Activated CD4-positive, alpha-beta T cell treated with anti-CD3 and anti-CD28 coated beads, Interleukin-10, Interleukin-2, amounts not matched to agents 100 ng/mL and 50 ng/mL, durations not matched to agents 16 hours and 8 hours (primary cell): ENCODE data around the gene THOC6.

Experiments used
- DNase-seq: peaks from one replicate; pipeline ENCODE4 v3.0.0-alpha.2; 2020

THOC6 gene

DNA sequence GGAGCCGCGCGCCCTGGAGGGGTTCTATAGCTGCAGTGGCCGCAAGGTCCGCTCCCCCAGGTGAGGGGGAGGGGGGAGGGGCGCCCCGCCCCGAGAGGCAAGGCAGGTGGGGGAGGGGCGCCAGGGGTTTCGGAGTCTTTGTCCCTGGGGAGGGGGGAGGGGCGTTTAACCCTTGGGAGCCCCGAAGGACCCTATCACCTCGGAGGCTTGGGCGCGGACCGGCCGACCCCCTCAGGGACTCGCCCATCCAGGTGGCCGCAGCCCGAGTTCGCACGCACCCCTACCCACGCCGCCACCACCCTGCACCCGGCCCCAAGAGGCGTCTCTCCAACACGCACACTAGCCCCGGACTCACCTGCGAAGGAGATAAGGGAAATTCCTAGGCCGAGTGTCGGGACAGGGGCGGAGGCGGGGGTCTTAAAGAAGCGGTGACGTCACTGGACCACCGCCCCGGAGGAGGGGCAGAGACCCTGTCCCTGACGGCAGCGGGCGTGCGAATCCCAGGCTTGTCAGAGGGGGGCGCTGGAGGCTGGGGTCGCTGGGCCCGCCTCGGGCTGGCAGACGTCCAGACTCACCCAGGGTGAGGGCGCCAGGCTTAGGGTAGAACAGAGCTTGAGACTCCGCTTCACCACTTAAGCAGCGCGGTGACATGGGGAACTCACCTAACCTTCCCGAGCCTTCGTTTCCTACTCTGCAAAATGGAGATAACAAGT lies 5.9 kb upstream of the THOC6 start, which contains the start of gene CLDN6:
Gene CLDN6 (minus strand): TSS at position 390 of the 713 bp plus-strand sequence. CDS start 2,162 bp downstream, outside the sequence.
- DNase-seq: peak; percentile 45

DNA sequence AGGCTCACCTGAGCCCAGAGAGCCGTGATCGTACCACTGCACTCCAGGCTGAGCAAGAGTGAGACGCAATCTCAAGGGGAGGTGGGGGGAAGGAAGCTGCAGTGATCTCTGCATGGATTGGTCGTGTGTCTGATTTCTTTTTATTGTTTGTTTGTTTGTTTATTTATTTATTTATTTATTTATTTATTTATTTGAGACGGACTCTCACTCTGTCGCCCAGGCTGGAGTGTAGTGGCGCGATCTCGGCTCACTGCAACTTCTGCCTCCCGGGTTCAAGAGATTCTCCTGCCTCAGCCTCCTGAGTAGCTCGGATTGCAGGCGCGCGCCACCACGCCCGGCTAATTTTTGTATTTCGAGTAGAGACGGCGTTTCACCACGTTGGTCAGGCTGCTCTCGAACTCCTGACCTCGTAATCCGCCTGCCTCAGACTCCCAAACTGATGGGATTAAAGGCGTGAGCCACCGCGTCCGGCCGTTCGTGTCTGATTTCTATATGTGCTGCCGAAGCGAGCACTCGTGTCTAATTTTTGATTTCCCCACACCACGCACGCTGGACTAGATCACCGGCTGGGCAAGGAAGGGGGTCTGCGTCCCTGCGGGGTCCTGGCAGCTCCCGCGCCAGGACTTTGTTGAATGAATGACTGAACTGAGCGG lies 4.1 kb upstream of the THOC6 start:
- no peak for DNase-seq

DNA sequence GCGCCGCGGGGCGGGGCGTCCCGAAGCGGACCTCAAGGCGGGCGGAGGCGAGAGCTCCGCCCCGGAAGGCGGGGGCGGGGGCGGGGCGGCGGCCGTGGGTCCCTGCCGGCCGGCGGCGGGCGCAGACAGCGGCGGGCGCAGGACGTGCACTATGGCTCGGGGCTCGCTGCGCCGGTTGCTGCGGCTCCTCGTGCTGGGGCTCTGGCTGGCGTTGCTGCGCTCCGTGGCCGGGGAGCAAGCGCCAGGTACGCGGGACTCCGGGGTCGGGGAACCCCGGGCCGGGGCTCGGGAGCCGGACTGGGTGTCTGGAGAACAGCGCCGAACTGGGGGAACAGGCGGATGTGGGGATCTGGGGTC lies 3.6 kb upstream of the THOC6 start, which contains the start of gene TNFRSF12A:
Gene TNFRSF12A (plus strand): TSS at position 122 of the 357 bp plus-strand sequence. CDS start 30 bp downstream, at position 152.
- peak; percentile 84 for DNase-seq

DNA sequence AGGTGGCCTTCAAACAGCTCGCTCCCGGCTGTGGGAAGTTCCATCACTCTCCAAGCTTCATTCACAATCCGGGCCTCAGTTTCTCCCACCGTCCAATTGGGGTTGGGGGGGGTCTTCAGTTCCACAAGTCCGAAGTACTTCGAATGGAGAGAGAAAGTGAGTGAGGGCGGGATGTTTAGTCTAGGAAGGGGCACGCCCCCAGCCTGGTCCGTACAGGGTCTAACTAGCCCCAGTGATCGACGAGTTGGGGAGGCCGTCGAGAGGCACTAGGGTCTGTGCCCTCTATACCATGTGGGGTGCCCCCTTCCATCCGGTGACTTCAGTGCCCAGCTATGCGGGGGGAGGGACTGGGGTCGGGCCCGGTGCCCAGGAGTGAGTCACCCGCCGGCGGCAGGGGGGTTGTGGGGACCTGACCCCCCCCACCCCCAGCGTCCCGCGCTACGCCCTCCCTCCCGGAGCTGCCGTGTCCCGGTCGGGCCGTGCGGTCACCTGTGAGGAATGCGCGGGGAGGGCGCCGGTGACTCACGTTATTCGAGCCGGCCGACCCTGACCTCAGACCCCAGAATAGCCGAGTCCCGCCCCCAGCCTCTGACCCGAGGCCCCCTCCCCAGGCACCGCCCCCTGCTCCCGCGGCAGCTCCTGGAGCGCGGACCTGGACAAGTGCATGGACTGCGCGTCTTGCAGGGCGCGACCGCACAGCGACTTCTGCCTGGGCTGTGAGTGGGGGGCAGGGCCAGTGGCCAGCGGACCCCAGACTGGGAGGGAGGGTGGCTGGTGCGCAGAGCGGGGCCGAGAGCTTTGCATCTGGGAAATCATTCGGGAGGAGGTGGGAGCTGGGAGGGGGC lies 3.0 kb upstream of the THOC6 start:
- DNase-seq: peak; percentile 37

DNA sequence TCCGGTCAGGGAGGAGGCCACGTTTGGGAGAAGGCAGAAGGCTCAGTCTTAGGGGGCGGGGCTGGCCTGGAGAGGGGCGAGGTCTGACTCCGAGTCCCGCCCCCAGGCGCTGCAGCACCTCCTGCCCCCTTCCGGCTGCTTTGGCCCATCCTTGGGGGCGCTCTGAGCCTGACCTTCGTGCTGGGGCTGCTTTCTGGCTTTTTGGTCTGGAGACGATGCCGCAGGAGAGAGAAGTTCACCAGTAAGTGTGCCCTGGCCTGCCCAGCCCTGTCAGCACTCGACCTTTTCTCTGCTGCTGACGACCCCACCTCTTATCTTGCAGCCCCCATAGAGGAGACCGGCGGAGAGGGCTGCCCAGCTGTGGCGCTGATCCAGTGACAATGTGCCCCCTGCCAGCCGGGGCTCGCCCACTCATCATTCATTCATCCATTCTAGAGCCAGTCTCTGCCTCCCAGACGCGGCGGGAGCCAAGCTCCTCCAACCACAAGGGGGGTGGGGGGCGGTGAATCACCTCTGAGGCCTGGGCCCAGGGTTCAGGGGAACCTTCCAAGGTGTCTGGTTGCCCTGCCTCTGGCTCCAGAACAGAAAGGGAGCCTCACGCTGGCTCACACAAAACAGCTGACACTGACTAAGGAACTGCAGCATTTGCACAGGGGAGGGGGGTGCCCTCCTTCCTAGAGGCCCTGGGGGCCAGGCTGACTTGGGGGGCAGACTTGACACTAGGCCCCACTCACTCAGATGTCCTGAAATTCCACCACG lies 2.2 kb upstream of the THOC6 start:
- DNase-seq: peak; percentile 80

DNA sequence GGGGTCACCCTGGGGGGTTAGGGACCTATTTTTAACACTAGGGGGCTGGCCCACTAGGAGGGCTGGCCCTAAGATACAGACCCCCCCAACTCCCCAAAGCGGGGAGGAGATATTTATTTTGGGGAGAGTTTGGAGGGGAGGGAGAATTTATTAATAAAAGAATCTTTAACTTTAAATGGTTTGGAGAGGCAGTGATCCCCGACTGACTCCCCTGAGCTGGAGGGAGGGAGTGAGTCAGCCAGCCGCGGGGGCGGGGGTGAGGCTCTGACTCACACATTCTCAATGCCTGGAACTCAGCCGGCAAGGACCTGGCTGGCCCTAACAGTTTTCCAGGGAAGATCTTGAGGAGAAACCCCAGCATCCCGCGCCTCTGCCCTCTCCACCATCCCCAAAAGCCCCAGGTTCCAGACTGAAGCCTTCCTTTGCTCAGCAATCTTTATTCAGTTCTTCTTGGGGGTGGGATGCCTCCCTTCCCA lies 1.6 kb upstream of the THOC6 start:
- DNase-seq: peak; percentile 89

DNA sequence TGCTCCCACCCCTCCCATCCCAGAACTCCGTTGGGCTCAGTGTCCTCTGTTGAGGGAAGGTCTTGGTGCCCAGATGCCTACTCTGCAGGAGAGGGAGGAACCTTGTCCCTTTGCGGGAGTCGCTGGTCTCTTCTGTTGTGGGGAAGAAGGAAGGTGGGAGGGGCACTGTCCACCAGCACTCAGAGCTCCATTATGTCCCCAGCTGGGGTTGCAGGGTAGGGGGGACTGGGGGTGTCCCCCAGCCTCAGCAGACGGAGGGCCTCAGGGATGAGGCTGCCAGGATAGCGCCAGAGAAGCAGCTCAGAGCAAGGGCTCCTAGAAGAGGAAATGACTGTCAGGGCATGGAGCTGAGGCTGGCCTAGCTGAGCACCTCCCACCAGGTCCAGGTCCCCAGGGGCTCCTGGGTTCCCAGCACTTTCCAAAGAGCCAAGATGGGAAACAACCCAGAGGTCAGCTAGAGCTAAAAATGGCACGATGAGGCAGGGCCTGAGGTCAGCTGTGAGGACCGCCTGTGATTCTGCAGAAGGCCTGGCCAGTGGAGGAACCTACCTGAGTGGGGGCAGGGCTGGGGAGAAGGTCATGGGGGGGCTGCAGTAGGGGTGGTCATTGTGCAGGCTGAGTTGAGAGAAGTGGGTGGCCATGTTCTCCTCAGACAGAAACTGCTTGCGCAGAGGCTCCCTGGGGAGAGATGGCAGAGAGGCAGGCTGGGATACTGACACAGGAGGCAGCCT lies 986 bp upstream of the THOC6 start:
- peak; percentile 34 for DNase-seq

DNA sequence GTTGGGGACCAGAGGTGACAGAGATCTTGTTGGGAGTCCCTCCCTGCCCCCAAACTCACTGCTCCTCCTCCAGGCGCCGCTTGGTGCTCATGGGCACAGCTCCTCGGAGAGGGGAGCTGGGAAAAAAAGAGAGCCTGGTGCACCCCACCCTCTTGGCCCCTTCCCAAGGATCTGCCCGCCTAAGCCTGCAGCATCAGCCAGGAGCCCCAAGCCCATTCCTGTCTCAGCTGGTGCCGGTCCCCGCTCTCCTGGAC lies 493 bp upstream of the THOC6 start:
- no peak for DNase-seq

DNA sequence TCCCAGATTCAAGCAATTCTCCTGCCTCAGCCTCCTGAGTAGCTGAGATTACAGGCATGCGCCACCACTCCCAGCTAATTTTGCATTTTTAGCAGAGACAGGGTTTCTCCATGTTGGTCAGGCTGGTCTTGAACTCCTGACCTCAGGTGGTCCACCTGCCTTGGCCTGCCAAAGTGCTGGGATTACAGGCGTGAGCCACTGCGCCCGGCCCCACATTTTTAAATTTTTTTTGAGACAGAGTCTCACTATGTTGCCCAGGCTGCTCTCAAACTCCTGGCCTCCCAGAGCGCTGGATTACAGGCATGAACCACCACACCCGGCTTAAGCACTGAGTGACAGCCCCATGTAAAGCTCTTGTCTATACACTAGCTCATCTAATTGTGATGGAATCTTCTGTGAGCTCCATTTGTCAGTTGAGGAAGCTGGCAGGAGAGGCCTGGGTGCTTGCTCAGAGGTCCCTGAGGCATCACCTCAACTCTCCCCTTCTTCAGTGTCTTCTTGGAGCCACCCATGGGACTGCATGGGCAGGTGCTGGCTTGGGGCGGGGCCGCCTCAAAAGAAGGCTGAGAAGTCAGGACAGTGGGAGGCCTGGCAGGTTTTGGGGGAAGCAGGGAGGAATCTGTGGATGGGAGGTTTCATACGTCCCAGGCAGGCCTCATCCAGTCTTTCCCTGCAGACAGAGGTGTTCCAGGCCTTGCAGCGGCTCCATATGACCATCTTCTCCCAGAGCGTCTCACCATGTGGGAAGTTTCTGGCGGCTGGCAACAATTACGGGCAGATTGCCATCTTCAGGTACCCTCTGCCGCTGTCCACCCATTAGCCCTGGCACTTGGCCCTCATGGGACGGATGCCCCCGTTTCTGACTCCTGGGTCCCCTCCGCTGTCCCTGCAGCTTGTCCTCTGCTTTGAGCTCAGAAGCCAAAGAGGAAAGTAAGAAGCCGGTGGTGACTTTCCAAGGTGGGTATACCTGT lies 1.5 kb downstream of the THOC6 start:
- DNase-seq: no peak

DNA sequence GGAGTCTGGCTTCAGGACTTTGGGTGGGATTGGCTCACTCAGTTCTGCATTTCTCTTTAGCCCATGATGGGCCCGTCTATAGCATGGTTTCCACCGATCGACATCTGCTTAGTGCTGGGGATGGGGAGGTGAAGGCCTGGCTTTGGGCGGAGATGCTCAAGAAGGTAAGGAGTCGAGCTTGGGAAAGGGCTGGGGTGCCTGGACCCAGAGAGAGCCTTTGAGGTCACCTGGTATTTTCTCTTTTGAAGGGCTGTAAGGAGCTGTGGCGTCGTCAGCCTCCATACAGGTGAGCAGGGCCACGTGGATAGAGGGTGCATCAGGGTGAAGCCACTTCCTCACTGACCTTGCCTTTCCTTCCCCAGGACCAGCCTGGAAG lies 2.2 kb downstream of the THOC6 start:
- DNase-seq: no peak

DNA sequence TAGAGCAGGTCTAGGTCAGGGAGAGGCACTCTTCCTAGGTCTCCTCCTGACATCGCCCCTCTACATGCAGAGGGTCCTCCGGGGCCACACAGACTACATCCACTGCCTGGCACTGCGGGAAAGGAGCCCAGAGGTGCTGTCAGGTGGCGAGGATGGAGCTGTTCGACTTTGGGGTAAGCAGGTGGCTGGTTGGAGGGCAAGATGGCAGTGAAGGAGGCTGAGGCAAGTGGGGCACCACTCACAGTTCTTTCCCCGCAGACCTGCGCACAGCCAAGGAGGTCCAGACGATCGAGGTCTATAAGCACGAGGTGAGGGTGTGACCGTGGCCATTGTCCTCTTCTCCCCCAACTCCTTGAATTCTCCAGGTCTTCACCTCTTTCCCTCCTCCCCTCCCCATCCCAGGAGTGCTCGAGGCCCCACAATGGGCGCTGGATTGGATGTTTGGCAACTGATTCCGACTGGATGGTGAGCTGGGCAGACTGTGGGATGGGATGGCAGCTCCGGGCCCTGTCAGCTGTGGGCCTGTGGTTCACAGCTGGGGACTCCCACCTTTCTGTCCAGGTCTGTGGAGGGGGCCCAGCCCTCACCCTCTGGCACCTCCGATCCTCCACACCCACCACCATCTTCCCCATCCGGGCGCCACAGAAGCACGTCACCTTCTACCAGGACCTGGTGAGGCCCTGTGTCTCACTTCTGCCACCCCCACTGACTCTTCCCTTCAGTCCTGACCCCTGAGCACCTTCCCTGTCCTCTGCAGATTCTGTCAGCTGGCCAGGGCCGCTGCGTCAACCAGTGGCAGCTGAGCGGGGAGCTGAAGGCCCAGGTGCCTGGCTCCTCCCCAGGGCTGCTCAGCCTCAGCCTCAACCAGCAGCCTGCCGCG lies 3.0 kb downstream of the THOC6 start:
- DNase-seq: no peak

DNA sequence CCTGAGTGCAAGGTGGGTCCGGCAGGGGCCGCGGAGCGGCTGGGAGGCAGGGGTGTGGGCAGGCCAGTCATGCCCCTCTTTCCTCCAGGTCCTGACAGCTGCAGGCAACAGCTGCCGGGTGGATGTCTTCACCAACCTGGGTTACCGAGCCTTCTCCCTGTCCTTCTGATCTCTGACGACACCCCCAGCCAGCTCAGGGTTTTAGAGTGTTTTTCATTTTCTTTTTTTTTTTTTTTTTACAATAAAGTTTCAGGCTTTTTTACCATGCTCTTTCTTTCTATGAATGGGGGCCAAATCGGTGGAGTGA lies 3.6 kb downstream of the THOC6 start:
- DNase-seq: no peak

DNA sequence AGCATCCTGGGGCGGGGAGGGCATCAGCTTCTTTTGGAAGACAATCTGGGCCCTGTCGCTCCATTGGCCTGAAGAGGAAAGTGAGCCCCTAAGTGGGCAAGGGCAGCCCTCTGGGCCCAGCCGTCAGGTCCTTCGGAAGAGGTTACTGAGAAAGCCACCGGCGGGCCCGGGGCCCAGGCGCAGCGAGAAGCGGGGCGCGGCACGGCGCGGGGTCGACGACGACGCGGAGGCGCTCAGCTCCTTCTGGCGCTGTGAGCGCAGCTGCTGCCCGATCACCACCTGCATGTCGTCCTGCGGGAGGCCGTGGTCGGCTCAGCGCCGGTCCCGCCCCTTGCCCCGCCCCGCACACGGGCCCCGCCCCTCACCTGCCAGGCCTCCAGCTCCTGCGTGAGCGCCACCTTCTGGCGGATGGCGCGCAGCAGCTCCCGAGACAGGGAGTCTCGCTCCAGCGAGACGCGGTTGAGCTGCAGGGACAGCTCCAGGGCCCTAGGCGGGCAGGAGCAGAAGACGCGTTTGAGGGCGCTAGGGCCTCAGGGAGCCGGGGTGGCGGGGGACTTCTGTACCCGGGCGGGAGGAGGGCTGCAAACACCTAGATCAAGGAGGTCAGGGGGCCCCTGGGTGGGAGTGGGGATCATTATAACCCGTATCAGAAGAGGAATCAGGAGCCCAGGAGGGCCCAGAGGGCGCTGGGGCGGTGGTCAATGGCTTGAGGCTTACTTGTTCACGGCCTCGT lies 4.3 kb downstream of the THOC6 start:
- peak; percentile 94 for DNase-seq

DNA sequence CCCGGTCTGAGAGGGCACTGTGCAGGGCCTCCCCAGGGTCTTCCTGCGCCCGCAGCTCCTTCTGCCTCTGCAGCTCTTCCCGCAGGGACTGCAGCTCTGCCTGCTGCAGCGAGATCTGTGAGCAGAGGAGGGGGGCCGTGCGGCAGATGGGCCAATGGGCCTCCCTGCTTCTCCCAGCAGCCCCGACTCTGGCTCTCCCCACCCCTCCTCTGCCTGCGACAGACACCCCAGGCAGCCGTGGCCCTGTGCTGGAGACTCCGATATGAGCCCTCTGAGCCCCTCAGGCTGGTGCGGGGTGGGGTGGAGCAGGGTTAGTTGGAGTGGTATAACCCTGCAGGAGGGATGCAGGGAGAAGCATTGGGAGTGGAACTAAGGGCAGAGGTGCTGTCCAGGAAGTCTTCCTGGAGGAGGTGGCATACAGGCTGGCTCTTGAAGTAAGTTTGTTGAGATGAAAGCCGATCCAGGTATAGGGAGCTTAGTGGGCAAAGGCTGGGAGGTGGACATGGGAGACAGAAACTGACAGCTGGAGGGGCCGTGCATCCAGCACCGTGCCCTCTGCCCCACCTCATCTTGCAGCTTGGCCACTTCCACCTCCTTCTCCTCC lies 5.0 kb downstream of the THOC6 start:
- no peak for DNase-seq

DNA sequence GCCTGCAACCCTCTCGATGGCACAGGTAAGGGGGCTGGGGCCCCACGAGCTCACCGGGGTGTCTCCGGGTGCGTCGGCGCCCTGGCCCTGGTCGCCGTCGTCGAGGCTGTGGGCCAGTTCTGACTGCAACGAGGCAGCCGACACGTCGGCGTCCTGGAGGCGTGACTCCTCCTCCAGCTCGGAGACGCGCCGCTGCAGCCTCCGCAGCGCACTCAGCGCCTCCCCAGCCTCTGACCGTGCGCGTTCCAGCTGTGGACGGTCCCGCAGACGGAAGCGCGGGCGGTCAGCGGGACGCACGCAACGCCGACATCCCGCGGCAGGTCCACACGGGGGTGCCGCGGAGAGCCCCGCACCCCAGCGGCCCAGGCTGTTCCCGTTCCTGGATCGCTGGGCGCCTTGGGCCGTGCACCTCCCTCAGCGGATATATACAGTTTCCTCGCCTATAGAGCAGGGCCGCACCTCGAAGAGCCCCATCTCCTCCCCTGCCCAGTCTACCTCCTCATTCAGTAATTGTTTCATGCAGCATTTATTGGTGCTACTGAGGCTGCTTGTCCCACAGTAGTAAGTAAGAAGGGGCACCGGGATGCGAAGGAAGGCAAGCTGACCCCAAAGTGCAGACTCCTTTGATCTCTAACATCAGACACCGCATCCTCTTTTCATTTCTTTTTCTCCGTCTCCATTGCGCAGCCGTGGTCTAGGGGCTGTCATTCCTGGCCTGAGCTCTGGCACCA lies 5.8 kb downstream of the THOC6 start:
- DNase-seq: peak; percentile 69

DNA sequence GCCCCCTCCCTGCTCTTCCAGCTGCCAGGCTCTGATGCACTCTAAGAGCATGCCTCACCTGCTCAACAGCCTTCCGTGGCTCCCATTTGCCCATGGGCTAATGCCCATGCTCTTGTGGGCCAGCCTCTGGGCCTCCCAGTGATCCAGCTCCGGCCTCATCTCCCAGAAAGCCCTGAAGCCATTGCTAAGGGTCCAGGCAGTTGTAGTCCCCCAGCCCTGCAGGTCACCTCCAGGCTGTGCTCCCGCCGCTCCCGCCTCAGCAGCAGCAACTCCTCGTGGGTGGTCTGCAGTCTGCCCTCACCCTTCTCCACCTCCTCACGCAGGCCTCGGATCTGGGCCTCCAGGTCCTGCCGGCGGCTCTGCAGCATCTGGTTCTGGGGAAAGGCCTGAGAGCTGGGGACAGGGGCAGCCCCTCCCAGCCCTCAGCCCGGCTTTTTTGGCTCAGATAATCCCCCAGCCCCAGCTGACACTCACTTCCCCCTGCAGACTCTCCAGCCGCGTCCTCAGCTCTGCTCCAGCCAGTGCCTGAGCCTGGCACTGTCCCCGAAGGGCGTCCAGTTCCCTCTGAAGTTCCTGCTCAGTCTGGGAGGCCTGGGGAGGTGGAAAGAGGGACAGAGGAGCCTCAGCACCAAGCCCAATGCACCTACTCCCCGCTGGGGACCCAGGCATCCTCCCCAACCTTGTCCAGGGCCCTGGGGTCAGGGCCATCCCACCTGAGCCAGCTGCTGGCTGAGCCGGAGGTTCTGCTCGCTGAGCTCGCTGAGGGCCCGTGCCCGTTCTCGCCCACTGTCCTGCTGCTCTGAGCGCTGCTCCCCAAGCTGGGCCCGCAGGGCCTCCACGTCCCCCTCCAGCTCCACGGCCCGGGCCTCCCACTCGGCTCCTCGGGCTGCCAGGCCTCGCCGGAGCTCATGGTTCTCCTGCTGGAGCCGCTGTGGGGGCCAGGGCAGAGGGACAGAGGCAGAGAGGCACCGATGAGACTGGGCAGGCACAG lies 6.7 kb downstream of the THOC6 start:
- DNase-seq: no peak

DNA sequence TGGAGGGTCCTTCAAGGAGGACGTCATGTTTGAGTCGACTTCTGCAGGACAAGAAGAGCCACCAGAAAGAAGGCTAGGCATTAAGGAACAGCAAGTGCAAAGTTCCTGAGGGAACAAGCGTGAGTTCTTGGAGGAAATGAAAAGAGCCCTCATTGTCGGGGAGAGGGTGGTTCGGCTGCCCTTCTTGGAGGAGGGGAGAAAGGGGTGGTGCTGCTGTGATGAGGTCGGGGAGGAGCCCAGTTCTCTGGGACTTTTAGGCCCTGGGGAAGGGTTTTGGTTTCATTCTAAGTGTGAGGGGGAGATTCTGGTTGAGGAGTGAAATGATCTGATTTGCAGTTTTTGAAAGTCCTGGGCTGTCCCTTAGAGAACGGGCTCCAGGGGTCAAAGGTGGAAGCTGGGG lies 8.8 kb downstream of the THOC6 start:
- DNase-seq: peak; percentile 39
